Calu3 (cell line): ENCODE data around the gene ZBTB20. TPM values are rescaled to one million over a fixed set of nuclear protein-coding genes. Genes with fewer than 3 reads are reported as not detected.
A peak's percentile ranks its signal among the peaks of the same experiment; 100 is the strongest.

Experiments
- BruUV-seq: library from RNA; stranded (reverse); fragments of 400-500 nt; replicated peaks from 2 replicates; lab custom pipeline; 2021; lab: Mats Ljungman, UMichigan
- CTCF ChIA-PET: fragments of 300-600 bp; sonication (Branson Sonifier 250); formaldehyde crosslinking; loops from one replicate; lab custom pipeline; 2022; ENCODE audit warnings: antibody characterized with exemption; lab: Charles Lee
- DNase-seq: peaks from one replicate; pipeline ENCODE4 v3.0.0; 2022
- H3K27ac Mint-ChIP-seq: one replicate; pipeline ENCODE4 v1.8.0; 2022; ENCODE audit warnings: mixed read lengths; ENCODE audit not compliant: unreplicated experiment
- H3K27me3 Mint-ChIP-seq: one replicate; pipeline ENCODE4 v1.8.0; 2022; ENCODE audit warnings: mixed read lengths; ENCODE audit not compliant: unreplicated experiment
- H3K36me3 Mint-ChIP-seq: one replicate; pipeline ENCODE4 v1.8.0; 2022; ENCODE audit warnings: mild to moderate bottlenecking, moderate library complexity, mixed read lengths; ENCODE audit not compliant: insufficient read depth, unreplicated experiment
- H3K4me1 Mint-ChIP-seq: one replicate; pipeline ENCODE4 v1.8.0; 2022; ENCODE audit warnings: mild to moderate bottlenecking, low read depth, mixed read lengths; ENCODE audit not compliant: unreplicated experiment
- H3K4me3 Mint-ChIP-seq: one replicate; pipeline ENCODE4 v1.8.0; 2022; ENCODE audit warnings: mild to moderate bottlenecking, low read depth, moderate library complexity, mixed read lengths; ENCODE audit not compliant: unreplicated experiment
- H3K9me3 Mint-ChIP-seq: one replicate; pipeline ENCODE4 v1.8.0; 2022; ENCODE audit warnings: low read depth, mixed read lengths; ENCODE audit not compliant: unreplicated experiment
- CTCF ChIP-seq: fragments of 200-600 bp; IDR thresholded peaks from one replicate; pipeline ENCODE4 v1.8.0; 2022; ENCODE audit warnings: antibody characterized with exemption; ENCODE audit not compliant: unreplicated experiment
- intact Hi-C: fragments of 100-400 bp; cut with micrococcal nuclease; formaldehyde crosslinking; loops from one replicate; pipeline ENCODE4 v1.10.0; 2022; ENCODE audit not compliant: unreplicated experiment
- total RNA-seq: library from RNA; stranded (reverse); gene quantifications from 2 replicates; pipeline ENCODE4 v1.2.3, GENCODE V29; 2022

The ZBTB20 gene
- total RNA-seq, 1 experiment from 2014 or later, result 24.1 TPM

- H3K36me3 Mint-ChIP-seq, result peaks cover 14% of the 10 kb centered on the region
- no peak overlapping the region for H3K4me3 Mint-ChIP-seq
- no peak for DNase-seq
- intact Hi-C loops, result loop anchor here (2.0 to 5.0 kb wide), 2 partner anchors 15 to 80 kb away; no protein-coding TSS in a partner anchor
- TF ChIP-seq CTCF, result no peak
- no peak overlapping the region for H3K27ac Mint-ChIP-seq
- no peaks in the 10 kb centered on the region for H3K27me3 Mint-ChIP-seq
- no TSS peak for BruUV-seq
- no peaks in the 10 kb centered on the region for H3K9me3 Mint-ChIP-seq
- H3K4me1 Mint-ChIP-seq, result peaks cover 54% of the 10 kb centered on the region
- CTCF ChIA-PET, result no interaction called here
Observed at GRCh38 chr3:114627770-114628169, 519.3 kb downstream of the ZBTB20 start.

GRCh38 chr3:114626751-114627150, 520.3 kb downstream of the ZBTB20 start:
- no peak overlapping the region for H3K27ac Mint-ChIP-seq
- no peaks in the 10 kb centered on the region for H3K27me3 Mint-ChIP-seq
- intact Hi-C loops, result loop anchor here (5.0 kb wide), 1 partner anchor 81 kb away; no protein-coding TSS in a partner anchor
- H3K4me1 Mint-ChIP-seq, result peaks cover 59% of the 10 kb centered on the region
- no peak overlapping the region for H3K4me3 Mint-ChIP-seq
- no peak for TF ChIP-seq CTCF
- no TSS peak for BruUV-seq
- no peak for DNase-seq
- no peaks in the 10 kb centered on the region for H3K9me3 Mint-ChIP-seq
- peaks cover 14% of the 10 kb centered on the region for H3K36me3 Mint-ChIP-seq
- CTCF ChIA-PET, result no interaction called here

- Mint-ChIP-seq H3K9me3 (no peaks in the 10 kb centered on the region), H3K4me3 (peak overlapping the region; percentile 84), H3K4me1 (peaks cover 59% of the 10 kb centered on the region), H3K27ac (peak overlapping the region; percentile 99), H3K27me3 (no peaks in the 10 kb centered on the region), H3K36me3 (peaks cover 14% of the 10 kb centered on the region)
- TF ChIP-seq CTCF, result no peak
- CTCF ChIA-PET, result interaction anchor here (0.6 to 1.4 kb wide), 4 partner anchors 15 to 45 kb away, joined by 3 read pairs; no protein-coding TSS in a partner anchor
- DNase-seq, result peak; percentile 77
- intact Hi-C loops, result loop anchor here (5.0 kb wide), 1 partner anchor 83 kb away; no protein-coding TSS in a partner anchor
- BruUV-seq, result TSS peak; percentile 69
Observed at GRCh38 chr3:114624571-114625181, 522.4 kb downstream of the ZBTB20 start.

GRCh38 chr3:114624047-114624445, 523.0 kb downstream of the ZBTB20 start:
- Mint-ChIP-seq H3K27me3 (no peaks in the 10 kb centered on the region), H3K4me3 (peak overlapping the region; percentile 84), H3K9me3 (no peaks in the 10 kb centered on the region), H3K36me3 (peaks cover 14% of the 10 kb centered on the region), H3K4me1 (peaks cover 59% of the 10 kb centered on the region), H3K27ac (peak overlapping the region; percentile 99)
- no TSS peak for BruUV-seq
- DNase-seq, result no peak
- TF ChIP-seq CTCF, result no peak
- intact Hi-C loops, result no loop called here
- CTCF ChIA-PET, result interaction anchor here (0.6 to 1.4 kb wide), 3 partner anchors 25 to 65 kb away, joined by 3 read pairs; no protein-coding TSS in a partner anchor
